ENCODE measurements around the gene PTPRD.

The PTPRD gene

DNA sequence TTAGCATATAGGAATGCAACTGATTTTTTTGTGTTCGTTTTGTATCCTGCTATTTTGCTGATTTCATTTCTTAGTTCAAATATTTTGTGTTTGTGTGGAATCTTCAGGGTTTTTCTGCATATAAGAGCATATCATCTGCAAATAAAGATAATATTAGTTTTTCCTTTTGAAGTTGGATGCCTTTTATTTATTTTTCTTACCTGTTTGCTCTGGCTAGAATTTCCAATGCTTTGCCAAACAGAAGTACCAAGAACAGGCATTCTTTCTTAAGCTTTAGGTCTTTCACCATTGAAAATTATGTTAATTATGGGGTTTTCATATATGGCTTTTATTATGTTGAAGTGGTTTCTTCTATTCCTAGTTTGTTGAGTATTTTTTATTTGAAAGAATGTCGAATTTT lies 2308.1 kb downstream of the PTPRD start:
- Histone ChIP-seq H3K4me3 (ENCODE audit: low read depth, low read length) (no peak overlapping the region), H3K9me3 (ENCODE audit: control insufficient read depth, insufficient read depth, low read length) (no peaks in the 10 kb centered on the region), H3K9ac (ENCODE audit: low read depth, low read length) (no peak overlapping the region), H3K36me3 (ENCODE audit: control insufficient read depth, insufficient read depth, low read length) (no peaks in the 10 kb centered on the region), H3K27me3 (ENCODE audit: control insufficient read depth, insufficient read depth, low read length) (no peaks in the 10 kb centered on the region), H3K4me1 (ENCODE audit: control insufficient read depth, insufficient read depth, low read length) (no peaks in the 10 kb centered on the region)

DNA sequence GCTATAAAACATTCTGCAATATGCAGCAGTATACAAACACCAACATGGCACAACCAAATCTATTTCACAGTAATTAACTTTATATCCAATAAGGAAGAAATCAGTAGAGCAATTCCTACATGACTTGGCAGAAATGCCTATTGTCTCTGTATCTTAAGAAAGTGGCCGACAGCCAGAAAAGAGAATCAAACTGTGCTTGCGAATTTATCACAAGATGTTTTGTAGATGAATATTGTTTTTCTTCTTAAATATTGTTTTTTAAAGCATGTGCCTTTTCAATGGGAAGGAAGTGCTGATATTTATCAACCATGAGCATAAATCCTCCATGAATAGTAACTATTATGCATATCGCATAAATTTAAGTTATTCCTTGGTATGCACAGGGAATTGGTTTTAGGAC lies 2311.5 kb downstream of the PTPRD start:
- H3K36me3 ChIP-seq (ENCODE audit: control insufficient read depth, insufficient read depth, low read length), result no peaks in the 10 kb centered on the region
- no peak overlapping the region for H3K4me3 ChIP-seq (ENCODE audit: low read depth, low read length)
- no peaks in the 10 kb centered on the region for H3K9me3 ChIP-seq (ENCODE audit: control insufficient read depth, insufficient read depth, low read length)
- H3K9ac ChIP-seq (ENCODE audit: low read depth, low read length), result no peak overlapping the region
- no peaks in the 10 kb centered on the region for H3K27me3 ChIP-seq (ENCODE audit: control insufficient read depth, insufficient read depth, low read length)
- no peaks in the 10 kb centered on the region for H3K4me1 ChIP-seq (ENCODE audit: control insufficient read depth, insufficient read depth, low read length)

DNA sequence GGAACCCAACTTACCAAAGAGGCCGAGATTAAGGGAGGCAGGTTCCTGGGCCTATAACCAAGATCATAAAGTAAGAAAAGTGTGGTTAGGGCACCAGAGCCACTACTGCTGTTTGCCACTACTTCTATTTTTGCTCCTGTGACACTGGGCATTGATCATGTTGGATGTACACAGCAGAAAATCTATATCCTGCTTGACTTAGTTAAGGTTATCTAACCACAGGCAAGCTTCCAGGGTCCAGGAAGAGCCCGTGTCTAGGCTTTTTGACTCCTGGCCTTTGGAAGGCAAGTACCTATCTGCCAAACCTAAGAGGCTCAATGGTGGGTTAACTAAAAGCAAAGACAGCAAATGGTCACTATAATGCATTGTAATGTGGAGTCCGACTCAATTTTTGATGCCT lies 2315.8 kb downstream of the PTPRD start:
- H3K9ac ChIP-seq (ENCODE audit: low read depth, low read length), result no peak overlapping the region
- H3K27me3 ChIP-seq (ENCODE audit: control insufficient read depth, insufficient read depth, low read length), result no peaks in the 10 kb centered on the region
- H3K36me3 ChIP-seq (ENCODE audit: control insufficient read depth, insufficient read depth, low read length), result no peaks in the 10 kb centered on the region
- no peaks in the 10 kb centered on the region for H3K4me1 ChIP-seq (ENCODE audit: control insufficient read depth, insufficient read depth, low read length)
- H3K9me3 ChIP-seq (ENCODE audit: control insufficient read depth, insufficient read depth, low read length), result no peaks in the 10 kb centered on the region
- H3K4me3 ChIP-seq (ENCODE audit: low read depth, low read length), result no peak overlapping the region

- Histone ChIP-seq H3K9ac (ENCODE audit: low read depth, low read length) (no peak overlapping the region), H3K4me3 (ENCODE audit: low read depth, low read length) (no peak overlapping the region), H3K9me3 (ENCODE audit: control insufficient read depth, insufficient read depth, low read length) (no peaks in the 10 kb centered on the region), H3K27me3 (ENCODE audit: control insufficient read depth, insufficient read depth, low read length) (no peaks in the 10 kb centered on the region), H3K36me3 (ENCODE audit: control insufficient read depth, insufficient read depth, low read length) (no peaks in the 10 kb centered on the region), H3K4me1 (ENCODE audit: control insufficient read depth, insufficient read depth, low read length) (no peaks in the 10 kb centered on the region)
Observed at GRCh38 chr9:8292657-8293056, 2320.1 kb downstream of the PTPRD start.

GRCh38 chr9:8289681-8290080 lies 2323.1 kb downstream of the PTPRD start:
- no peaks in the 10 kb centered on the region for H3K9me3 ChIP-seq (ENCODE audit: control insufficient read depth, insufficient read depth, low read length)
- H3K27me3 ChIP-seq (ENCODE audit: control insufficient read depth, insufficient read depth, low read length), result no peaks in the 10 kb centered on the region
- H3K9ac ChIP-seq (ENCODE audit: low read depth, low read length), result no peak overlapping the region
- H3K4me3 ChIP-seq (ENCODE audit: low read depth, low read length), result no peak overlapping the region
- no peaks in the 10 kb centered on the region for H3K36me3 ChIP-seq (ENCODE audit: control insufficient read depth, insufficient read depth, low read length)
- H3K4me1 ChIP-seq (ENCODE audit: control insufficient read depth, insufficient read depth, low read length), result no peaks in the 10 kb centered on the region

DNA sequence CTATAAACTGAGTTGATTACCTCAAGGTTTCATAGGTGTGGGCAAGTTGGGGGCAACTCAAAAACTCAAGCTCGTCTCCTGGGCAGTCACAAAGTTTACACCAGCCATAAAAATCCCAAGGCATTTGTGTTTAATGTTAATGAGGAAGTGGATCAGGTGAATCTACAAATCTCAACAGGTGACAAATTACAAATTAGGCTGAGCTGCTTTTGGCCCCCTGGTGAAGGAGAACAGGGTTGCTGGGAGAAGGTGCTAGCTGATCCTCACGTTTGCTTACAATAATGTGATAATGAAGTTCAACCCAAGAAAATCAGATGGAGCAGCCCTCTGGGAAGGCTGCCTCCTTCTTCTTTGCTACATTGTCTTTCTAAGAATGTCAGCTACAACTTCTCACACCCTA lies 2324.8 kb downstream of the PTPRD start:
- no peaks in the 10 kb centered on the region for H3K27me3 ChIP-seq (ENCODE audit: control insufficient read depth, insufficient read depth, low read length)
- no peak overlapping the region for H3K9ac ChIP-seq (ENCODE audit: low read depth, low read length)
- H3K36me3 ChIP-seq (ENCODE audit: control insufficient read depth, insufficient read depth, low read length), result no peaks in the 10 kb centered on the region
- H3K9me3 ChIP-seq (ENCODE audit: control insufficient read depth, insufficient read depth, low read length), result no peaks in the 10 kb centered on the region
- H3K4me1 ChIP-seq (ENCODE audit: control insufficient read depth, insufficient read depth, low read length), result no peaks in the 10 kb centered on the region
- no peak overlapping the region for H3K4me3 ChIP-seq (ENCODE audit: low read depth, low read length)

- H3K4me3 ChIP-seq (ENCODE audit: low read depth, low read length), result no peak overlapping the region
- H3K9ac ChIP-seq (ENCODE audit: low read depth, low read length), result no peak overlapping the region
- no peaks in the 10 kb centered on the region for H3K9me3 ChIP-seq (ENCODE audit: control insufficient read depth, insufficient read depth, low read length)
- no peaks in the 10 kb centered on the region for H3K36me3 ChIP-seq (ENCODE audit: control insufficient read depth, insufficient read depth, low read length)
- no peaks in the 10 kb centered on the region for H3K27me3 ChIP-seq (ENCODE audit: control insufficient read depth, insufficient read depth, low read length)
- no peaks in the 10 kb centered on the region for H3K4me1 ChIP-seq (ENCODE audit: control insufficient read depth, insufficient read depth, low read length)
Observed at GRCh38 chr9:8287501-8287900, 2325.3 kb downstream of the PTPRD start.

GRCh38 chr9:8284884-8285283 lies 2327.9 kb downstream of the PTPRD start:
- Histone ChIP-seq H3K27me3 (ENCODE audit: control insufficient read depth, insufficient read depth, low read length) (no peaks in the 10 kb centered on the region), H3K9me3 (ENCODE audit: control insufficient read depth, insufficient read depth, low read length) (no peaks in the 10 kb centered on the region), H3K4me3 (ENCODE audit: low read depth, low read length) (no peak overlapping the region), H3K4me1 (ENCODE audit: control insufficient read depth, insufficient read depth, low read length) (no peaks in the 10 kb centered on the region), H3K9ac (ENCODE audit: low read depth, low read length) (no peak overlapping the region), H3K36me3 (ENCODE audit: control insufficient read depth, insufficient read depth, low read length) (no peaks in the 10 kb centered on the region)

DNA sequence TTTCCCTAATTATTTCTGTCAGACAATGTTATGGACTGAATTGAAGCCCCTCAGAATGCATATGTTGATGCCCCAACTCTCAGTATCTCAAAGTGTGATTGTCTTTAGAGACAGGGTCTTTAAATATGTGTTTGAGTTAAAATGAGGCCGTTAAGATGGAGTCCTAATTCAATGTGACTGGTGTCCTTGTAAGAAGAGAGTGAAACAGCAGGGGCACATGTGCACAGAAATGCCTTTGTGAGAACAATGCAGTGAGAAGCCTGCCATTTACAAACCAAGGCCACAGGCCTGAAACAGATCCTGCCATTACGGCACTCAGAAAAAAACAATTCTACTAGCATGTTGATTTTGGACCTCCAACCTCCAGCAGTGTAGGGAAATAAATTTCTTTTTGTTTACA lies 2330.3 kb downstream of the PTPRD start:
- H3K9ac ChIP-seq (ENCODE audit: low read depth, low read length), result no peak overlapping the region
- no peaks in the 10 kb centered on the region for H3K9me3 ChIP-seq (ENCODE audit: control insufficient read depth, insufficient read depth, low read length)
- no peaks in the 10 kb centered on the region for H3K36me3 ChIP-seq (ENCODE audit: control insufficient read depth, insufficient read depth, low read length)
- no peak overlapping the region for H3K4me3 ChIP-seq (ENCODE audit: low read depth, low read length)
- no peaks in the 10 kb centered on the region for H3K4me1 ChIP-seq (ENCODE audit: control insufficient read depth, insufficient read depth, low read length)
- no peaks in the 10 kb centered on the region for H3K27me3 ChIP-seq (ENCODE audit: control insufficient read depth, insufficient read depth, low read length)

DNA sequence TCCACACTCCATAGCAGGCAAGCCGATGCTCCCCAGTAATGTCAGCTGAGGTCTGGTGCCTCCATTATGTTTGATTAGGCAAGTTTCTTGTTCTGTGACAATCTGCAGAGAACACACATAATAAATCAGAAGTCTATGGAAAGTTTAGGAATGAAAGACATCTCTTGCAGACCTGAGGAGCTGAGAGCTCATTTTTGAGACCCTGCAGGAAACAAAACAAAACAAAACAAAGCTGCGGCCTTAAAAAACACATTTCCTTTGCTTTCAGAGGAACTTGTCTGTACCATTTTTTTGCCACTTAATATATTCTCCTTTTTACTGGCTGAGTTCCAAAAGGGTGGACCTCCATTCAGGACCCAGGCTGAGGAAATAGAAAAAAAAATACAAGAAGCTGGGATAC lies 2332.0 kb downstream of the PTPRD start:
- H3K36me3 ChIP-seq (ENCODE audit: control insufficient read depth, insufficient read depth, low read length), result no peaks in the 10 kb centered on the region
- H3K4me3 ChIP-seq (ENCODE audit: low read depth, low read length), result no peak overlapping the region
- H3K9me3 ChIP-seq (ENCODE audit: control insufficient read depth, insufficient read depth, low read length), result no peaks in the 10 kb centered on the region
- H3K9ac ChIP-seq (ENCODE audit: low read depth, low read length), result no peak overlapping the region
- H3K4me1 ChIP-seq (ENCODE audit: control insufficient read depth, insufficient read depth, low read length), result no peaks in the 10 kb centered on the region
- H3K27me3 ChIP-seq (ENCODE audit: control insufficient read depth, insufficient read depth, low read length), result no peaks in the 10 kb centered on the region

DNA sequence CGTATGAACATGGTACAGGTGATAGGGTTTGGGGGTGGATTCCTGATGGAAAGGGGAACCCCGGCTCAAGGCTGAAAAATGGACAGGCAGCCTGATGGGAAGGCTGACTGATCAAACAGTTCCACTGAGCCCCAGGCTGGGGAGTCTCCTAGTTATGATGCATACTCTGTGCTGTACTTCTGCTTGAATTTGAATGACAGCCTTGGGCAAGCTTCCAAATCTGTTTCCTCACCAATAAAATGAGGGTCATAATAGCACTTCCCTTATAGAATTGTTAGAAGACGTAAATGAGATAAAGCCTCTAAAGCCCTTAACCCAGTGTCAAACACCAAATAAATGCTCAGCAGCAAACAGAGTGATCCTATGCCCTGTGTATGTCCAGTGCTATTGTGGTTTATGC lies 2334.8 kb downstream of the PTPRD start:
- H3K4me1 ChIP-seq (ENCODE audit: control insufficient read depth, insufficient read depth, low read length), result no peaks in the 10 kb centered on the region
- no peak overlapping the region for H3K9ac ChIP-seq (ENCODE audit: low read depth, low read length)
- no peaks in the 10 kb centered on the region for H3K27me3 ChIP-seq (ENCODE audit: control insufficient read depth, insufficient read depth, low read length)
- H3K9me3 ChIP-seq (ENCODE audit: control insufficient read depth, insufficient read depth, low read length), result no peaks in the 10 kb centered on the region
- no peaks in the 10 kb centered on the region for H3K36me3 ChIP-seq (ENCODE audit: control insufficient read depth, insufficient read depth, low read length)
- H3K4me3 ChIP-seq (ENCODE audit: low read depth, low read length), result no peak overlapping the region

- H3K36me3 ChIP-seq (ENCODE audit: control insufficient read depth, insufficient read depth, low read length), result no peaks in the 10 kb centered on the region
- H3K4me3 ChIP-seq (ENCODE audit: low read depth, low read length), result no peak overlapping the region
- H3K27me3 ChIP-seq (ENCODE audit: control insufficient read depth, insufficient read depth, low read length), result no peaks in the 10 kb centered on the region
- H3K9me3 ChIP-seq (ENCODE audit: control insufficient read depth, insufficient read depth, low read length), result no peaks in the 10 kb centered on the region
- no peaks in the 10 kb centered on the region for H3K4me1 ChIP-seq (ENCODE audit: control insufficient read depth, insufficient read depth, low read length)
- H3K9ac ChIP-seq (ENCODE audit: low read depth, low read length), result no peak overlapping the region
Observed at GRCh38 chr9:8270235-8270634, 2342.6 kb downstream of the PTPRD start.

GRCh38 chr9:8268881-8269280 lies 2343.9 kb downstream of the PTPRD start:
- H3K9ac ChIP-seq (ENCODE audit: low read depth, low read length), result no peak overlapping the region
- no peaks in the 10 kb centered on the region for H3K9me3 ChIP-seq (ENCODE audit: control insufficient read depth, insufficient read depth, low read length)
- H3K4me1 ChIP-seq (ENCODE audit: control insufficient read depth, insufficient read depth, low read length), result no peaks in the 10 kb centered on the region
- no peaks in the 10 kb centered on the region for H3K36me3 ChIP-seq (ENCODE audit: control insufficient read depth, insufficient read depth, low read length)
- no peak overlapping the region for H3K4me3 ChIP-seq (ENCODE audit: low read depth, low read length)
- H3K27me3 ChIP-seq (ENCODE audit: control insufficient read depth, insufficient read depth, low read length), result no peaks in the 10 kb centered on the region
